HUES48 (cell line): ENCODE data around the gene ANKS1B.

Source experiments
- H3K27ac ChIP-seq: one replicate; pipeline ENCODE4 v1.7.0; 2013; ENCODE audit warnings: low read depth, low read length, inconsistent platforms
- H3K27me3 ChIP-seq: 2 replicates; pipeline ENCODE4 v1.6.1; 2013; ENCODE audit warnings: mild to moderate bottlenecking, low read length; ENCODE audit not compliant: control insufficient read depth, insufficient read depth
- H3K36me3 ChIP-seq: 2 replicates; pipeline ENCODE4 v1.6.1; 2013; ENCODE audit warnings: low read length; ENCODE audit not compliant: control insufficient read depth, insufficient read depth
- H3K4me1 ChIP-seq: 2 replicates; pipeline ENCODE4 v1.6.1; 2013; ENCODE audit warnings: mild to moderate bottlenecking, low read length; ENCODE audit not compliant: control insufficient read depth, insufficient read depth
- H3K4me3 ChIP-seq: 2 replicates; pipeline ENCODE4 v1.5.1; 2013; ENCODE audit warnings: mild to moderate bottlenecking, low read depth, low read length
- H3K9ac ChIP-seq: 2 replicates; pipeline ENCODE4 v1.6.1; 2013; ENCODE audit warnings: mild to moderate bottlenecking, low read depth, low read length, moderate library complexity
- H3K9me3 ChIP-seq: 2 replicates; pipeline ENCODE4 v1.6.1; 2013; ENCODE audit warnings: low read length; ENCODE audit not compliant: control insufficient read depth, insufficient read depth

The ANKS1B gene

GRCh38 chr12:98751580-98752115 is 1233.1 kb downstream of the ANKS1B start:
- H3K27ac ChIP-seq, result peak overlapping the region; percentile 20
- H3K36me3 ChIP-seq, result no peaks in the 10 kb centered on the region
- H3K4me3 ChIP-seq, result no peak overlapping the region
- peaks cover 4% of the 10 kb centered on the region for H3K27me3 ChIP-seq
- no peak overlapping the region for H3K9ac ChIP-seq
- no peaks in the 10 kb centered on the region for H3K4me1 ChIP-seq
- no peaks in the 10 kb centered on the region for H3K9me3 ChIP-seq

GRCh38 chr12:98750511-98750910 is 1234.2 kb downstream of the ANKS1B start:
- Histone ChIP-seq H3K27ac (no peak overlapping the region), H3K27me3 (peaks cover 15% of the 10 kb centered on the region), H3K9me3 (no peaks in the 10 kb centered on the region), H3K4me1 (no peaks in the 10 kb centered on the region), H3K36me3 (no peaks in the 10 kb centered on the region), H3K9ac (no peak overlapping the region), H3K4me3 (no peak overlapping the region)

- peaks cover 25% of the 10 kb centered on the region for H3K27me3 ChIP-seq
- H3K9me3 ChIP-seq, result no peaks in the 10 kb centered on the region
Observed at GRCh38 chr12:98748463-98748862, 1236.3 kb downstream of the ANKS1B start.

GRCh38 chr12:98745578-98746391 is 1239.0 kb downstream of the ANKS1B start:
- Histone ChIP-seq H3K36me3 (no peaks in the 10 kb centered on the region), H3K9ac (peak overlapping the region; percentile 11; the same call in 1 of the 2 replicates), H3K4me1 (peaks cover 14% of the 10 kb centered on the region), H3K27ac (no peak overlapping the region), H3K27me3 (peaks cover 25% of the 10 kb centered on the region), H3K9me3 (no peaks in the 10 kb centered on the region), H3K4me3 (peak overlapping the region; percentile 62)

More at GRCh38 chr12:98748463-98748862, 1236.3 kb downstream of the ANKS1B start:
- H3K9ac ChIP-seq, result no peak overlapping the region
- no peak overlapping the region for H3K4me3 ChIP-seq
- H3K27ac ChIP-seq, result no peak overlapping the region
- no peaks in the 10 kb centered on the region for H3K4me1 ChIP-seq
- H3K36me3 ChIP-seq, result no peaks in the 10 kb centered on the region

- Histone ChIP-seq H3K9me3 (no peaks in the 10 kb centered on the region), H3K4me3 (no peak overlapping the region), H3K36me3 (no peaks in the 10 kb centered on the region), H3K27ac (no peak overlapping the region), H3K27me3 (peaks cover 25% of the 10 kb centered on the region), H3K4me1 (peaks cover 14% of the 10 kb centered on the region), H3K9ac (no peak overlapping the region)
Observed at GRCh38 chr12:98744680-98745079, 1240.1 kb downstream of the ANKS1B start.

- Histone ChIP-seq H3K4me3 (no peak overlapping the region), H3K9me3 (no peaks in the 10 kb centered on the region), H3K9ac (no peak overlapping the region), H3K27ac (no peak overlapping the region), H3K36me3 (no peaks in the 10 kb centered on the region), H3K4me1 (peaks cover 14% of the 10 kb centered on the region), H3K27me3 (peaks cover 25% of the 10 kb centered on the region)
Observed at GRCh38 chr12:98743362-98743953, 1241.3 kb downstream of the ANKS1B start.

- no peaks in the 10 kb centered on the region for H3K9me3 ChIP-seq
- no peak overlapping the region for H3K4me3 ChIP-seq
- peaks cover 22% of the 10 kb centered on the region for H3K27me3 ChIP-seq
- no peak overlapping the region for H3K27ac ChIP-seq
- H3K9ac ChIP-seq, result no peak overlapping the region
- peaks cover 14% of the 10 kb centered on the region for H3K4me1 ChIP-seq
- no peaks in the 10 kb centered on the region for H3K36me3 ChIP-seq
Observed at GRCh38 chr12:98741556-98742265, 1243.0 kb downstream of the ANKS1B start.

GRCh38 chr12:98741196-98741555 is 1243.6 kb downstream of the ANKS1B start:
- H3K4me3 ChIP-seq, result no peak overlapping the region
- H3K9me3 ChIP-seq, result no peaks in the 10 kb centered on the region
- no peak overlapping the region for H3K27ac ChIP-seq
- H3K27me3 ChIP-seq, result peaks cover 16% of the 10 kb centered on the region
- H3K36me3 ChIP-seq, result no peaks in the 10 kb centered on the region
- peaks cover 14% of the 10 kb centered on the region for H3K4me1 ChIP-seq
- H3K9ac ChIP-seq, result no peak overlapping the region

- Histone ChIP-seq H3K27me3 (peaks cover 12% of the 10 kb centered on the region), H3K4me1 (peaks cover 14% of the 10 kb centered on the region), H3K4me3 (no peak overlapping the region), H3K36me3 (no peaks in the 10 kb centered on the region), H3K9ac (no peak overlapping the region), H3K27ac (no peak overlapping the region), H3K9me3 (no peaks in the 10 kb centered on the region)
Observed at GRCh38 chr12:98740751-98741150, 1244.0 kb downstream of the ANKS1B start.

- H3K4me3 ChIP-seq, result no peak overlapping the region
- no peaks in the 10 kb centered on the region for H3K9me3 ChIP-seq
- H3K36me3 ChIP-seq, result no peaks in the 10 kb centered on the region
- no peak overlapping the region for H3K27ac ChIP-seq
- no peak overlapping the region for H3K9ac ChIP-seq
- peaks cover 14% of the 10 kb centered on the region for H3K4me1 ChIP-seq
- H3K27me3 ChIP-seq, result no peaks in the 10 kb centered on the region
Observed at GRCh38 chr12:98738539-98738938, 1246.2 kb downstream of the ANKS1B start.

- H3K36me3 ChIP-seq, result no peaks in the 10 kb centered on the region
- H3K27me3 ChIP-seq, result no peaks in the 10 kb centered on the region
Observed at GRCh38 chr12:98738002-98738401, 1246.7 kb downstream of the ANKS1B start.

More at GRCh38 chr12:98738002-98738401, 1246.7 kb downstream of the ANKS1B start:
- Histone ChIP-seq H3K9me3 (no peaks in the 10 kb centered on the region), H3K9ac (no peak overlapping the region), H3K4me1 (peaks cover 14% of the 10 kb centered on the region), H3K4me3 (no peak overlapping the region), H3K27ac (no peak overlapping the region)
